ENCODE measurements around the gene DESI1. TPM values are rescaled to one million over a fixed set of nuclear protein-coding genes. Genes with fewer than 3 reads are reported as not detected.

DESI1 gene
- 15.4 to 19.4 TPM (median 16.3 TPM) in 5 replicates for total RNA-seq (2022; extraction: Qiagen RNA extraction; ENCODE audit: low read depth)

GRCh38 chr22:41620589-41621098 lies at the start of gene DESI1:
DESI1 (minus strand) TSS chr22:41621043; CDS start chr22:41620839, 204 bp downstream.

GRCh38 chr22:41621099-41621910 lies 462 bp upstream of the DESI1 start, which contains the start of gene XRCC6:
XRCC6 (plus strand) TSS chr22:41621295; CDS start chr22:41622005, 710 bp downstream.

GRCh38 chr22:41589391-41590241 lies 31.2 kb downstream of the DESI1 start, which contains the start of gene PMM1:
PMM1 (minus strand) TSS chr22:41589840; CDS start chr22:41589805, 35 bp downstream.

Other genes with a start within 250 kb of the DESI1 start
- gene TEF, start 239.1 kb downstream of the DESI1 start, total RNA-seq (2022; extraction: Qiagen RNA extraction; ENCODE audit: low read depth), result 0.96 to 1.4 TPM (median 1.0 TPM) in 5 replicates
- 21.3 to 23.8 TPM (median 21.8 TPM) in 5 replicates for gene TOB2, start 174.2 kb downstream of the DESI1 start, total RNA-seq (2022; extraction: Qiagen RNA extraction; ENCODE audit: low read depth)
- gene PHF5A, start 152.4 kb downstream of the DESI1 start, total RNA-seq (2022; extraction: Qiagen RNA extraction; ENCODE audit: low read depth), result 62.0 to 76.5 TPM (median 68.6 TPM) in 5 replicates
- 45.2 to 48.6 TPM (median 47.0 TPM) in 5 replicates for gene ACO2, start 151.9 kb downstream of the DESI1 start, total RNA-seq (2022; extraction: Qiagen RNA extraction; ENCODE audit: low read depth)
- 29.9 to 51.9 TPM (median 46.8 TPM) in 5 replicates for gene POLR3H, start 76.6 kb downstream of the DESI1 start, total RNA-seq (2022; extraction: Qiagen RNA extraction; ENCODE audit: low read depth)
- 1.9 to 3.6 TPM (median 2.2 TPM) in 5 replicates for gene CSDC2, start 60.0 kb downstream of the DESI1 start, total RNA-seq (2022; extraction: Qiagen RNA extraction; ENCODE audit: low read depth)
- 24.4 to 29.8 TPM (median 28.7 TPM) in 5 replicates for gene PMM1, start 31.2 kb downstream of the DESI1 start, total RNA-seq (2022; extraction: Qiagen RNA extraction; ENCODE audit: low read depth)
- gene XRCC6, start 252 bp upstream of the DESI1 start, total RNA-seq (2022; extraction: Qiagen RNA extraction; ENCODE audit: low read depth), result 292 to 348 TPM (median 308 TPM) in 5 replicates
- 104 to 216 TPM (median 183 TPM) in 5 replicates for gene SNU13, start 67.8 kb upstream of the DESI1 start, total RNA-seq (2022; extraction: Qiagen RNA extraction; ENCODE audit: low read depth)
- gene MEI1, start 78.5 kb upstream of the DESI1 start, total RNA-seq (2022; extraction: Qiagen RNA extraction; ENCODE audit: low read depth), result not detected in 5 replicates
- 3.3 to 4.1 TPM (median 3.6 TPM) in 5 replicates for gene CCDC134, start 179.6 kb upstream of the DESI1 start, total RNA-seq (2022; extraction: Qiagen RNA extraction; ENCODE audit: low read depth)
- gene SREBF2, start 212.1 kb upstream of the DESI1 start, total RNA-seq (2022; extraction: Qiagen RNA extraction; ENCODE audit: low read depth), result 24.4 to 32.7 TPM (median 29.5 TPM) in 5 replicates

All from A549 treated with CpdA at 1 μM for 4 hours (cell line).